ENCODE results near the gene HSBP1L1. TPM values are rescaled to one million over a fixed set of nuclear protein-coding genes. Genes with fewer than 3 reads are reported as not detected.

Gene HSBP1L1
- polyA plus RNA-seq, 1 of the 3 experiments (the other 2 are of a cell fraction), result 7.4 TPM

GRCh38 chr18:79934311-79935097 is 29.9 kb upstream of the HSBP1L1 start:
- no peaks in the 10 kb centered on the region for H3K27me3 ChIP-seq (ENCODE audit: insufficient read depth)
- H3K4me1 ChIP-seq (ENCODE audit: control insufficient read depth in 1 of 2, insufficient read depth in 2 of 2, low read depth in 1 of 2, low read length in 1 of 2), result no peaks in the 10 kb centered on the region
- CTCF ChIA-PET, result no interaction called here
- H3K27ac ChIP-seq (ENCODE audit: low read depth in 2 of 2, low read length in 1 of 2), result no peak overlapping the region
- TF ChIP-seq TCF12 (IDR thresholded peaks at IDR 0.05), result no peak
- TF ChIP-seq TEAD4 (IDR thresholded peaks at IDR 0.05; ENCODE audit: borderline replicate concordance, insufficient read depth), result no peak
- no peak for TF ChIP-seq ZBTB33 (IDR thresholded peaks at IDR 0.05; ENCODE audit: borderline replicate concordance, low read depth)
- no peak for TF ChIP-seq MEF2A (IDR thresholded peaks at IDR 0.05; ENCODE audit: borderline replicate concordance, low read depth)
- TF ChIP-seq MAX (IDR thresholded peaks at IDR 0.05; ENCODE audit: low read depth), result no peak
- no peak for TF ChIP-seq CTCF (IDR thresholded peaks at IDR 0.05)
- no peak for TF ChIP-seq MXI1 (IDR thresholded peaks at IDR 0.05; ENCODE audit: low read depth, low read length)
- TF ChIP-seq POLR2AphosphoS5 (IDR thresholded peaks at IDR 0.05; ENCODE audit: low read depth, low read length), result no peak
- no peak for TF ChIP-seq FOSL2 (IDR thresholded peaks at IDR 0.05; ENCODE audit: borderline replicate concordance, low read depth)
- TF ChIP-seq TAF1 (IDR thresholded peaks at IDR 0.05; ENCODE audit: borderline replicate concordance, low read depth, low read length), result no peak
- no peak for TF ChIP-seq YY1 (IDR thresholded peaks at IDR 0.05; ENCODE audit: low read depth)
- no peak for TF ChIP-seq SMC3 (IDR thresholded peaks at IDR 0.05; ENCODE audit: low read depth, low read length)
- TF ChIP-seq USF1 (IDR thresholded peaks at IDR 0.05; ENCODE audit: borderline replicate concordance, low read depth), result no peak
- TF ChIP-seq RFX5 (IDR thresholded peaks at IDR 0.05; ENCODE audit: low read length), result no peak
- TF ChIP-seq EP300 (IDR thresholded peaks at IDR 0.05; ENCODE audit: borderline replicate concordance in 1 of 2, low read depth in 1 of 2, low read length in 1 of 2), result no peak
- TF ChIP-seq GABPA (IDR thresholded peaks at IDR 0.05; ENCODE audit: low read depth), result no peak
- no peak for TF ChIP-seq FOXM1 (IDR thresholded peaks at IDR 0.05; ENCODE audit: low read depth)
- no peak for TF ChIP-seq CHD2 (IDR thresholded peaks at IDR 0.05; ENCODE audit: low read length, partially characterized antibody)
- no peak for TF ChIP-seq NRF1 (IDR thresholded peaks at IDR 0.05; ENCODE audit: low read depth, low read length)
- no peak for TF ChIP-seq EZH2phosphoT487 (IDR thresholded peaks at IDR 0.05; ENCODE audit: borderline replicate concordance, low read depth)
- no peak overlapping the region for H3K4me2 ChIP-seq
- H3K9me3 ChIP-seq, result peaks cover 35% of the 10 kb centered on the region
- POLR2A ChIA-PET, result no interaction called here
- peaks cover 12% of the 10 kb centered on the region for H3F3A ChIP-seq (replicated peaks; ENCODE audit: insufficient read depth)
- H4K20me1 ChIP-seq (ENCODE audit: insufficient read depth), result no peaks in the 10 kb centered on the region
- no peak for DNase-seq
- 85% methylated on average over 8 of the region's 8 CpGs for WGBS (ENCODE audit: low lambda C conversion rate)
- no peaks in the 10 kb centered on the region for H3K9me2 ChIP-seq
- no peak overlapping the region; a peak in 1 of 4 replicates for H3K4me3 ChIP-seq (ENCODE audit: low read depth in 2 of 2, low read length in 1 of 2)
- peaks cover 52% of the 10 kb centered on the region; the same call in 1 of the 2 replicates for H3K79me2 ChIP-seq (ENCODE audit: insufficient read depth)
- H3K9ac ChIP-seq, result no peak overlapping the region
- H2AFZ ChIP-seq (ENCODE audit: low read depth), result no peak overlapping the region
- H3K36me3 ChIP-seq (replicated peaks in 1 of 2; ENCODE audit: control insufficient read depth in 1 of 2, insufficient read depth in 2 of 2, low read length in 1 of 2), result peaks cover 2 to 34% of the 10 kb centered on the region in 2 experiments
